Calu3 (cell line): ENCODE data around the gene CEMIP2. TPM values are rescaled to one million over a fixed set of nuclear protein-coding genes. Genes with fewer than 3 reads are reported as not detected.

Experiments
- BruUV-seq: library from RNA; stranded (reverse); fragments of 400-500 nt; replicated peaks from 2 replicates; lab custom pipeline; 2021; lab: Mats Ljungman, UMichigan
- CTCF ChIA-PET: fragments of 300-600 bp; sonication (Branson Sonifier 250); formaldehyde crosslinking; loops from one replicate; lab custom pipeline; 2022; ENCODE audit warnings: antibody characterized with exemption; lab: Charles Lee
- DNase-seq: peaks from one replicate; pipeline ENCODE4 v3.0.0; 2022
- H3K27ac Mint-ChIP-seq: one replicate; pipeline ENCODE4 v1.8.0; 2022; ENCODE audit warnings: mixed read lengths; ENCODE audit not compliant: unreplicated experiment
- H3K27me3 Mint-ChIP-seq: one replicate; pipeline ENCODE4 v1.8.0; 2022; ENCODE audit warnings: mixed read lengths; ENCODE audit not compliant: unreplicated experiment
- H3K36me3 Mint-ChIP-seq: one replicate; pipeline ENCODE4 v1.8.0; 2022; ENCODE audit warnings: mild to moderate bottlenecking, moderate library complexity, mixed read lengths; ENCODE audit not compliant: insufficient read depth, unreplicated experiment
- H3K4me1 Mint-ChIP-seq: one replicate; pipeline ENCODE4 v1.8.0; 2022; ENCODE audit warnings: mild to moderate bottlenecking, low read depth, mixed read lengths; ENCODE audit not compliant: unreplicated experiment
- H3K4me3 Mint-ChIP-seq: one replicate; pipeline ENCODE4 v1.8.0; 2022; ENCODE audit warnings: mild to moderate bottlenecking, low read depth, moderate library complexity, mixed read lengths; ENCODE audit not compliant: unreplicated experiment
- H3K9me3 Mint-ChIP-seq: one replicate; pipeline ENCODE4 v1.8.0; 2022; ENCODE audit warnings: low read depth, mixed read lengths; ENCODE audit not compliant: unreplicated experiment
- intact Hi-C: fragments of 100-400 bp; cut with micrococcal nuclease; formaldehyde crosslinking; loops from one replicate; pipeline ENCODE4 v1.10.0; 2022; ENCODE audit not compliant: unreplicated experiment
- total RNA-seq: library from RNA; stranded (reverse); gene quantifications from 2 replicates; pipeline ENCODE4 v1.2.3, GENCODE V29; 2022
- TF ChIP-seq, protein P1 (sequence below): fragments of 200-600 bp; IDR thresholded peaks from one replicate; pipeline ENCODE4 v1.8.0; 2022; ENCODE audit warnings: antibody characterized with exemption; ENCODE audit not compliant: unreplicated experiment

Gene CEMIP2
- total RNA-seq, 1 experiment from 2014 or later: 122 TPM

DNA sequence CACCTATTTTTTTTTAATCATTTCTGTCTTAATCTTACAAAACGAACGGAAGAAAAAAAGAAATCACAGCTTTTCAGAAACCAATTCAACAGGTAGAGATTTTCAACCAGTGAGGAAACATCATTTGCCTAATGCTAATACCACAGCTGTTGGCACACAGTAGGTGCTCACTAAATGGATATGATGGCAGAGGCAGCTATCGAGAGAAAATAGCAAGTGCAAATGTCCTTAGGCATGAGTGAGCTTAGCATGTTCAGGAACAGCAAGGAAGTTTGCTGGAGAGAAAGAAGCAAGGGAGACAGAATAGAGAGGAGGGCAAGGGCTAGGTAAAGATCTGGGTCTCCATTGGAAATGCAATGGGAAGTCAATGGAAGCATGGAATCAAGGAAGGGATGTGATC is 49.2 kb downstream of the CEMIP2 start:
- intact Hi-C loops: no loop called here
- peaks cover 64% of the 10 kb centered on the region for H3K36me3 Mint-ChIP-seq
- CTCF ChIA-PET: interaction anchor here (0.6 kb wide), 2 partner anchors 22 to 1670 kb away, joined by 4 to 8 read pairs; no protein-coding TSS in a partner anchor
- peaks cover 19% of the 10 kb centered on the region for H3K4me1 Mint-ChIP-seq
- no peak for DNase-seq
- BruUV-seq: no TSS peak
- no peak overlapping the region for H3K27ac Mint-ChIP-seq
- TF ChIP-seq, protein P1, sequence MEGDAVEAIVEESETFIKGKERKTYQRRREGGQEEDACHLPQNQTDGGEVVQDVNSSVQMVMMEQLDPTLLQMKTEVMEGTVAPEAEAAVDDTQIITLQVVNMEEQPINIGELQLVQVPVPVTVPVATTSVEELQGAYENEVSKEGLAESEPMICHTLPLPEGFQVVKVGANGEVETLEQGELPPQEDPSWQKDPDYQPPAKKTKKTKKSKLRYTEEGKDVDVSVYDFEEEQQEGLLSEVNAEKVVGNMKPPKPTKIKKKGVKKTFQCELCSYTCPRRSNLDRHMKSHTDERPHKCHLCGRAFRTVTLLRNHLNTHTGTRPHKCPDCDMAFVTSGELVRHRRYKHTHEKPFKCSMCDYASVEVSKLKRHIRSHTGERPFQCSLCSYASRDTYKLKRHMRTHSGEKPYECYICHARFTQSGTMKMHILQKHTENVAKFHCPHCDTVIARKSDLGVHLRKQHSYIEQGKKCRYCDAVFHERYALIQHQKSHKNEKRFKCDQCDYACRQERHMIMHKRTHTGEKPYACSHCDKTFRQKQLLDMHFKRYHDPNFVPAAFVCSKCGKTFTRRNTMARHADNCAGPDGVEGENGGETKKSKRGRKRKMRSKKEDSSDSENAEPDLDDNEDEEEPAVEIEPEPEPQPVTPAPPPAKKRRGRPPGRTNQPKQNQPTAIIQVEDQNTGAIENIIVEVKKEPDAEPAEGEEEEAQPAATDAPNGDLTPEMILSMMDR: no peak
- no peak overlapping the region for H3K4me3 Mint-ChIP-seq
- no peaks in the 10 kb centered on the region for H3K9me3 Mint-ChIP-seq
- no peaks in the 10 kb centered on the region for H3K27me3 Mint-ChIP-seq

DNA sequence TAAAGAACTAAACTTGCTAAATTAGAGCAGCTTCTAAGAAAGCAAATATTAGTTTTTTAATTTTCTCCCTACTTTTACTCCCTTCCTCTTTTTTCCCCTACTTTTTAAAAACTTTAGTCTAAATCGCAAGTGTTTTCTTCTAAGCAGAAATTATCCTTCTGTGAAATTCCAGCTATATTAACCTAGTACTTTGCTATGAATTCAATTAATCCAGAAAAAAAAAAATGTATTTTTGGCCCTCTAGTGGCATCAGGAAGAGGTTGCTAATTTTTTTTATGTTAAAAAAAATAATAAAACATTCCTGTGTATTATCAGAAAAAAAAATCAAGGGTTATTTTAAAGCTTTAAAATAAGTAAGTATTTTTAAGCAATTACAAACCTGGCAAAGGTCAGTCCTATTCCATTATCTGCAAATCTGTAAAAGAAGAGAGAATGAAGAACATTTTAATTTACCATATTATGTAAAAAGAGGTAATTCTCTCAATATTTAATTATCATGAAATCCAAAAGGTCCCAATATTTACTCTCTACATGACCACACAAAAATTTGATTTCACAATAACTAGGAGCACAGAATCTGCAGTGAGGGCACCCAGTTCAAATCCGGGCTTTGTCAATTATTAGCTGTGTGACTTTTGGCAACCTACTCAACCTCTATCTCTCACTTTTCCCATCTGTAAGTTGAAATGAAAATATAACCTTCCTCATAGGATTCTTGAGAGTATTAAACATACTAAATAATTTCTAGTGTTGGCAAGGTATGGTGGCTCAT is 52.0 kb downstream of the CEMIP2 start:
- H3K36me3 Mint-ChIP-seq: peaks cover 46% of the 10 kb centered on the region
- H3K27ac Mint-ChIP-seq: no peak overlapping the region
- no TSS peak for BruUV-seq
- no peak for DNase-seq
- CTCF ChIA-PET: interaction anchor here (0.7 to 0.9 kb wide), 3 partner anchors 31 to 53 kb away, joined by 3 to 4 read pairs (median 4); no protein-coding TSS in a partner anchor
- no peaks in the 10 kb centered on the region for H3K9me3 Mint-ChIP-seq
- intact Hi-C loops: no loop called here
- no peak overlapping the region for H3K4me3 Mint-ChIP-seq
- H3K4me1 Mint-ChIP-seq: peaks cover 11% of the 10 kb centered on the region
- no peaks in the 10 kb centered on the region for H3K27me3 Mint-ChIP-seq
- TF ChIP-seq, protein P1: no peak

GRCh38 chr9:71710856-71711255 is 57.5 kb downstream of the CEMIP2 start:
- DNase-seq: no peak
- BruUV-seq: no TSS peak
- Mint-ChIP-seq H3K9me3 (no peaks in the 10 kb centered on the region), H3K4me3 (no peak overlapping the region), H3K27ac (no peak overlapping the region), H3K36me3 (peaks cover 40% of the 10 kb centered on the region), H3K4me1 (peaks cover 6% of the 10 kb centered on the region), H3K27me3 (no peaks in the 10 kb centered on the region)
- TF ChIP-seq, protein P1: no peak
- intact Hi-C loops: no loop called here
- CTCF ChIA-PET: no interaction called here

DNA sequence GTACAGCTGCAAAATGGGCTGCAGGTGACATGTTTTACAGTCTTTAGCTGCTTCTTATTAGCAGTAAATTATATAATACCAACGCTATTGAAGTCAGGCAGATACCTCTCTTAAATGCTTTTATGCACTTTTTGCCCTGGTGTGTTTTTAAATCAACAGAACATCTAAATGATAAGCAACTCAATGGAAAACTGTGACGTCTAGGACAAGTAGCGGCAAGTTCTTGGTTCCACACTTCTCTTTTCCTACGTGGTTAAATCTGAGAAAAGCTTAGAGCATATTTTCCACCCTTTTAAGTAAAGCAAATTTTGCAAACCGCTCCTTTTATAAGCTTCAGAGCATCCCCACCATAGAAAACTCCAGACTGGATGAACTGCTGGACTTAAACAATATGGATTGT is 58.1 kb downstream of the CEMIP2 start:
- peaks cover 6% of the 10 kb centered on the region for H3K4me1 Mint-ChIP-seq
- CTCF ChIA-PET: interaction anchor here (0.6 kb wide), 1 partner anchor 19 kb away, joined by 4 read pairs; no protein-coding TSS in a partner anchor
- DNase-seq: no peak
- BruUV-seq: no TSS peak
- no peak overlapping the region for H3K27ac Mint-ChIP-seq
- H3K4me3 Mint-ChIP-seq: no peak overlapping the region
- no peaks in the 10 kb centered on the region for H3K27me3 Mint-ChIP-seq
- H3K36me3 Mint-ChIP-seq: peaks cover 46% of the 10 kb centered on the region
- H3K9me3 Mint-ChIP-seq: no peaks in the 10 kb centered on the region
- intact Hi-C loops: no loop called here
- TF ChIP-seq, protein P1: no peak
